Upper lobe of right lung (tissue), 1 donor: ENCODE measurements around the gene HAO2. TPM values are rescaled to one million over a fixed set of nuclear protein-coding genes. Genes with fewer than 3 reads are reported as not detected.

Experiments
- ATAC-seq: fragments of 200-7000 bp; cut with Tn5 transposase; one replicate; pipeline ENCODE4 v1.9.1; 2020; ENCODE audit warnings: mild to moderate bottlenecking, moderate library complexity
- DNase-seq: peaks from one replicate; pipeline ENCODE4 v3.0.0-alpha.2; 2020
- H3K27ac ChIP-seq: fragments of 200-600 bp; one replicate; pipeline ENCODE4 v1.8.0; 2022
- H3K27me3 ChIP-seq: fragments of 200-600 bp; one replicate; pipeline ENCODE4 v1.8.0; 2022; ENCODE audit warnings: mild to moderate bottlenecking
- H3K36me3 ChIP-seq: fragments of 200-600 bp; one replicate; pipeline ENCODE4 v1.8.0; 2022
- H3K4me1 ChIP-seq: fragments of 200-600 bp; one replicate; pipeline ENCODE4 v1.8.0; 2022
- H3K4me3 ChIP-seq: fragments of 200-600 bp; one replicate; pipeline ENCODE4 v1.8.0; 2022; ENCODE audit warnings: mild to moderate bottlenecking
- H3K9me3 ChIP-seq: fragments of 200-600 bp; one replicate; pipeline ENCODE4 v1.8.0; 2022
- intact Hi-C: fragments of 100-400 bp; cut with DNase I; formaldehyde crosslinking; loops from one replicate; pipeline ENCODE4 v1.11.0; 2022
- total RNA-seq: library from RNA; stranded (reverse); fragmentation: NEBNext Ultra II Directional; extraction: Animal tissue kit (Norgen Biotek cat#: 25700); gene quantifications from one replicate; pipeline ENCODE4 v1.2.1, GENCODE V29; 2021
- TF ChIP-seq, protein P1 (sequence below): fragments of 200-600 bp; IDR thresholded peaks from one replicate; pipeline ENCODE4 v1.8.0; 2022; ENCODE audit warnings: antibody characterized with exemption
- donor health status: DM: no; HTN: yes; CAD: no; lungs with severe emphysema.

HAO2 gene
- total RNA-seq, 1 donor from 2014 or later = not detected

DNA sequence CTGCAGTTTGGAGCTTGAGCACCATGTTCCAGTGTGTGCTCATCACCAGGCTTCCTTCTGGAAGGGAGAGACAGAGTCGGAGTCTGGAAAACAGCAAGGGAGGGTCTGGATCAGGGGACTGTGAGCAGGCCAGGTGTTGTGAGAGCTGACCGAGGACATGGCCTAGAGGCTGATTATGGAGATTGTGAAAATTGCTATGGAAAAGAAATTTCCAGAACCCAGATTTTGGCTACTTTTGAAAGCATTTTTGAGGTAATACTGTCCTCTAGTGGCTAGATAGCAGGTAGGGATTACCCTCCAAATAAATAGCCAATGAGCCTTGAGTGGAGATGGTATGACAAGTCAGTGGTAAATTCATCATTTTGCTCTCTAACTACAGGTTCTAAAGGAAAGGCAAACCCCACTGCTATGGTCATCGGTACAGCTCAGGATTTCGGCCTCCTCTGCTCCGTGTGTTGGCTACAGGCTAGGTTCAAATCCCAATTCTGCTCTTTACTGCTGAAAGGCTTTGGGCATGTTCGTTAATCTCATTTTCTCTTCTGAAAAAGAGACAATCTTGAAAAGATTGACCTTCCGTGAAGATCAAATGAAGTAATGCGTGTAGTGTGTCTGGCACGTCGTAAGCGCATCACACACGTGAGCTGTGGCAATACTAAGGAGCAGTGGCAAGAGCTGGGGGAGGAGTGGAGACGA, 1.0 kb upstream of the HAO2 start:
- intact Hi-C loops = no loop called here
- Histone ChIP-seq H3K4me3 (no peak overlapping the region), H3K27me3 (no peaks in the 10 kb centered on the region), H3K9me3 (no peaks in the 10 kb centered on the region), H3K27ac (no peak overlapping the region), H3K4me1 (no peaks in the 10 kb centered on the region), H3K36me3 (no peaks in the 10 kb centered on the region)
- TF ChIP-seq, protein P1, sequence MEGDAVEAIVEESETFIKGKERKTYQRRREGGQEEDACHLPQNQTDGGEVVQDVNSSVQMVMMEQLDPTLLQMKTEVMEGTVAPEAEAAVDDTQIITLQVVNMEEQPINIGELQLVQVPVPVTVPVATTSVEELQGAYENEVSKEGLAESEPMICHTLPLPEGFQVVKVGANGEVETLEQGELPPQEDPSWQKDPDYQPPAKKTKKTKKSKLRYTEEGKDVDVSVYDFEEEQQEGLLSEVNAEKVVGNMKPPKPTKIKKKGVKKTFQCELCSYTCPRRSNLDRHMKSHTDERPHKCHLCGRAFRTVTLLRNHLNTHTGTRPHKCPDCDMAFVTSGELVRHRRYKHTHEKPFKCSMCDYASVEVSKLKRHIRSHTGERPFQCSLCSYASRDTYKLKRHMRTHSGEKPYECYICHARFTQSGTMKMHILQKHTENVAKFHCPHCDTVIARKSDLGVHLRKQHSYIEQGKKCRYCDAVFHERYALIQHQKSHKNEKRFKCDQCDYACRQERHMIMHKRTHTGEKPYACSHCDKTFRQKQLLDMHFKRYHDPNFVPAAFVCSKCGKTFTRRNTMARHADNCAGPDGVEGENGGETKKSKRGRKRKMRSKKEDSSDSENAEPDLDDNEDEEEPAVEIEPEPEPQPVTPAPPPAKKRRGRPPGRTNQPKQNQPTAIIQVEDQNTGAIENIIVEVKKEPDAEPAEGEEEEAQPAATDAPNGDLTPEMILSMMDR = peak; percentile 69
- DNase-seq = no peak
- no peak for ATAC-seq

GRCh38 chr1:119370748-119371147, 2.2 kb downstream of the HAO2 start:
- Histone ChIP-seq H3K4me1 (no peaks in the 10 kb centered on the region), H3K9me3 (no peaks in the 10 kb centered on the region), H3K27ac (no peak overlapping the region), H3K27me3 (no peaks in the 10 kb centered on the region), H3K4me3 (no peak overlapping the region), H3K36me3 (no peaks in the 10 kb centered on the region)
- DNase-seq (no peak), ATAC-seq (no peak)
- TF ChIP-seq, protein P1 = no peak
- intact Hi-C loops = no loop called here

DNA sequence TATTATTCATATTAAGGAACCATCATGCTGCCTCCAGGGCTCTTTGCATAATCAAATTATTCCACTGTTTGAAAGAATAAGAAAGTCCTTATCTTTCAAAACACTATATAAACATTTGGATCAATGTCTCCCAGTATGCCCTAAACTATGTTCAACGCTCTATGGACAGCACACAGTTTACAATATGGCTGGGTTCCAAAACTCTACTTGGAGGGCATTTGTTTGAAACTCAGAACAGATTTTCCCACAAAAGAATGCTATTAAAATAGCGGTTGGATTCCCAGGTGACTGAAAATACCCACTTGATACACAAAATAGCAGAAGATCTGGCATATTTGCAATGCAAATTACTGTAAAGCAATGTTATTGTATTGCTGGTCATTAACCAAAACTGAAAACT, 3.2 kb downstream of the HAO2 start:
- Histone ChIP-seq H3K4me1 (no peaks in the 10 kb centered on the region), H3K4me3 (no peak overlapping the region), H3K9me3 (no peaks in the 10 kb centered on the region), H3K27me3 (no peaks in the 10 kb centered on the region), H3K27ac (no peak overlapping the region), H3K36me3 (no peaks in the 10 kb centered on the region)
- ATAC-seq (no peak), DNase-seq (no peak)
- intact Hi-C loops = no loop called here
- TF ChIP-seq, protein P1 = no peak

DNA sequence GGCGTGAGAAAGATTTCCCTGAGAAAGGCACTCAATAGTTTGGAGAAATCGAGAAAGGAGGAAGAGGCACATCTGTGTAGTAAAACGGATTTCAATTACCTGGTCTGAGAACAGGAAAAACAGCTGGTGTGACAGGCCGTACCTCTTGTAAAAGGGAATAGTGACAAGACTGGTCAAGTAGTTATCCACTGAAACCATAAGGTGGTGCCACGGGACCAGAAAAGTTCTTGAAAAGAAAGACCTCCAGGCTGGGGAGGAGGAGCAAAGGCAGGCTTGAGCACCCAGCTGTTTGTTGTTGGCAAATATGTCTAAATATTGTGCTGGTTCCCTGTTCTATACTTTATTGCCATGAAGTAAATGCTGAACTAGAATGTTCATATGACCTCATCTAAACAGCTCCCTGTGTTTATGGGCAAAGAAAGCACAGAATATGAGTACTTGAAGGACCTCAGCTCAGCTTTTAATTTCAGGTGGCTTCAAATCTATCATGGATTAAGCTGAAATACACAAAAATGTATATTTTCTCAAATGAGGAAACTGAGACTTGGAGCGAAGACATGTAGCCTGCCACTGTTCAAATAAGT, 4.0 kb downstream of the HAO2 start:
- Histone ChIP-seq H3K36me3 (no peaks in the 10 kb centered on the region), H3K27ac (no peak overlapping the region), H3K27me3 (no peaks in the 10 kb centered on the region), H3K4me3 (no peak overlapping the region), H3K9me3 (no peaks in the 10 kb centered on the region), H3K4me1 (no peaks in the 10 kb centered on the region)
- intact Hi-C loops = no loop called here
- ATAC-seq = peak; percentile 22
- TF ChIP-seq, protein P1 = peak; percentile 17
- DNase-seq = no peak

GRCh38 chr1:119373465-119373864, 4.9 kb downstream of the HAO2 start:
- Histone ChIP-seq H3K27ac (no peak overlapping the region), H3K4me1 (no peaks in the 10 kb centered on the region), H3K4me3 (no peak overlapping the region), H3K36me3 (no peaks in the 10 kb centered on the region), H3K27me3 (no peaks in the 10 kb centered on the region), H3K9me3 (no peaks in the 10 kb centered on the region)
- intact Hi-C loops = no loop called here
- TF ChIP-seq, protein P1 = no peak
- DNase-seq = no peak
- ATAC-seq = no peak
